GM12891 (cell line): Measurements from ENCODE around the gene PRAF2.

Experiments used
- PAX5 ChIP-seq: IDR thresholded peaks from 2 replicates; pipeline ENCODE4 v1.6.1; 2011; ENCODE audit warnings: low read length, moderate library complexity, mild to moderate bottlenecking; ENCODE audit not compliant: insufficient read depth, severe bottlenecking
- POLR2A ChIP-seq: IDR thresholded peaks from 2 replicates; pipeline ENCODE4 v1.6.1; 2011; ENCODE audit warnings: low read depth, low read length, control low read depth
- POLR2AphosphoS5 ChIP-seq: IDR thresholded peaks from 2 replicates; pipeline ENCODE4 v1.6.1; 2011; ENCODE audit warnings: low read depth, low read length, control low read depth
- SPI1 ChIP-seq: IDR thresholded peaks from 2 replicates; pipeline ENCODE4 v1.6.1; 2011; ENCODE audit warnings: low read depth, low read length, control low read depth
- TAF1 ChIP-seq: IDR thresholded peaks from 2 replicates; pipeline ENCODE4 v1.6.1; 2011; ENCODE audit warnings: low read depth, low read length, control low read depth

DNA sequence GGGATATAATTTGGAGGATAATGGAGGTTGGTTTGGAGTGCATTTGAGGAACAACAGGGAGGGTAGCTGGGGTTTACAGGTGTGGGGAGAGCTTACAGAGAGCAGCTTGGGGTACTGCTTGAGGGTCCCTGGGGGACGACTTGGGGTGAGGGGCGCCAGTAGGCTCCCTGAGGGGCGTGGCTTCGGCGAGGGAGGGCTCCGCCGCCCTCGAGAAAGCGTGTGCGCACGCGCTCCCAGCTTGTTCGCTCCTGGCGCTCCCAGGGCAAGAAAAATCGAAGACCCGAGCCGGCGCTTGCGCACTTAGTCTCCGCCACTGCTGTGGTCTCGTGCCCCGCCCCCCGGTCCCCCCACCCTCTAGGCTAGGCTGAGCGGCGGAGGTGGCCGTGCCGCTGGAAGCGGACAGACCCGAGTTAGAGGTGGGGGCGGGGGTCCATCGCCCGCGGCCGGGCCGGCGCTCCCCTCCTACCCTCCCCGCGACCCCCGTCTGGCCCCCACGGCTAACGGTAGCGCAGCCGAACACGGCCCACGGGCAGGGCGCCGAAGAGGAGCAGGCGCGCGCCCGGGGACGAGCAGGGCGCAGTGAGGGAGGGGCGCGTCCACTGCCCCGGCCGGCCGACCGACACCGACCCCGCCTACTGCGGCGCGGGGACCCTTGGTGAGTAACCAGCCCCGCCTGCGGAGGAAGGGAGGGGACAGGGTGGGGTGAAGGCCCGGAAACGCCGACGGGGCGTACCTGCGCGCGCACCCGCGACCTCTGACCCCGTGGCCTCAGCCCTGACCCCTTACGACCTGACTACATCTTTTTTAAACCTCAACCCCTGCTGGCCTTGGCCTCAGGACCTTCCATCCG, 20.4 kb downstream of the PRAF2 start:
- no peak for TF ChIP-seq POLR2AphosphoS5
- TF ChIP-seq POLR2A: no peak
- TF ChIP-seq TAF1: no peak
- TF ChIP-seq PAX5: no peak
- TF ChIP-seq SPI1: no peak
